Measurements from ENCODE around the gene CLTC.
"Not testable (repeated sequence)": the region's sequence is repeated elsewhere in the genome, so short reads cannot be mapped to it uniquely, and the experiment has no call there.

DNA sequence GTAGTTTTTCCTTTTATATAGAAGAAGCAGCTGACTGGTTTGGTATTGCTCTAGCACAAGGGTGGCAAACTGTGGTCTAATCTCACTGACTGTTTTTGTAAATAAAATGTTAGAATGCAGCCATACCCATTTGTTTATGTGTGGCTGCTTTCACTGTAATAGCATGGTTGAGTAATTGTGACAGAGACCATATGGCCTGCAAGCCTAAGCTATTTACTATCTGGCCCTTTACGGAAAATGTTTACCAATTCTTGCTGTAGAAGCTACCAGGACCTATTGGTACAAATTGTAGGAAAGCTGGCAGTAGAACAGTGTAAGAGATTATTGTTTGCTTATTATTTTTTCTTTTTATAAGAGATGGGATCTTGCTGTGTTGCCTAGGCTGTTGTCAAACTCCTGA lies 35.5 kb upstream of the CLTC start:
- TF ChIP-seq ASH2L (IDR thresholded peaks at IDR 0.05; ENCODE audit: insufficient read length, low read depth, low read length); TCF7 (IDR thresholded peaks at IDR 0.05; ENCODE audit: low read depth); ZNF317 (CRISPR knock-in tag; IDR thresholded peaks at IDR 0.05); POLR2A (IDR thresholded peaks at IDR 0.05; ENCODE audit: insufficient read depth in 1 of 2, low read depth in 2 of 2, low read length in 2 of 2); ZNF737 (CRISPR knock-in tag; IDR thresholded peaks at IDR 0.05; ENCODE audit: borderline replicate concordance); IRX3 (CRISPR knock-in tag; IDR thresholded peaks at IDR 0.05; ENCODE audit: borderline replicate concordance, low read depth); BHLHE40 (IDR thresholded peaks at IDR 0.05; ENCODE audit: low read length); HNRNPL (IDR thresholded peaks at IDR 0.05; ENCODE audit: low read depth, low read length); JUND (CRISPR knock-in tag; IDR thresholded peaks at IDR 0.05); RAD21 (CRISPR knock-in tag; IDR thresholded peaks at IDR 0.05): not testable (repeated sequence)
- TF ChIP-seq, protein P1, sequence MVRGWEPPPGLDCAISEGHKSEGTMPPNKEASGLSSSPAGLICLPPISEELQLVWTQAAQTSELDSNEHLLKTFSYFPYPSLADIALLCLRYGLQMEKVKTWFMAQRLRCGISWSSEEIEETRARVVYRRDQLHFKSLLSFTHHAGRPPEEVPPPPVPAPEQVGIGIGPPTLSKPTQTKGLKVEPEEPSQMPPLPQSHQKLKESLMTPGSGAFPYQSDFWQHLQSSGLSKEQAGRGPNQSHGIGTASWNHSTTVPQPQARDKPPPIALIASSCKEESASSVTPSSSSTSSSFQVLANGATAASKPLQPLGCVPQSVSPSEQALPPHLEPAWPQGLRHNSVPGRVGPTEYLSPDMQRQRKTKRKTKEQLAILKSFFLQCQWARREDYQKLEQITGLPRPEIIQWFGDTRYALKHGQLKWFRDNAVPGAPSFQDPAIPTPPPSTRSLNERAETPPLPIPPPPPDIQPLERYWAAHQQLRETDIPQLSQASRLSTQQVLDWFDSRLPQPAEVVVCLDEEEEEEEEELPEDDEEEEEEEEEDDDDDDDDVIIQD (CRISPR knock-in tag; IDR thresholded peaks at IDR 0.05; ENCODE audit: low read depth), result not testable (repeated sequence)
- TF ChIP-seq, protein P2, sequence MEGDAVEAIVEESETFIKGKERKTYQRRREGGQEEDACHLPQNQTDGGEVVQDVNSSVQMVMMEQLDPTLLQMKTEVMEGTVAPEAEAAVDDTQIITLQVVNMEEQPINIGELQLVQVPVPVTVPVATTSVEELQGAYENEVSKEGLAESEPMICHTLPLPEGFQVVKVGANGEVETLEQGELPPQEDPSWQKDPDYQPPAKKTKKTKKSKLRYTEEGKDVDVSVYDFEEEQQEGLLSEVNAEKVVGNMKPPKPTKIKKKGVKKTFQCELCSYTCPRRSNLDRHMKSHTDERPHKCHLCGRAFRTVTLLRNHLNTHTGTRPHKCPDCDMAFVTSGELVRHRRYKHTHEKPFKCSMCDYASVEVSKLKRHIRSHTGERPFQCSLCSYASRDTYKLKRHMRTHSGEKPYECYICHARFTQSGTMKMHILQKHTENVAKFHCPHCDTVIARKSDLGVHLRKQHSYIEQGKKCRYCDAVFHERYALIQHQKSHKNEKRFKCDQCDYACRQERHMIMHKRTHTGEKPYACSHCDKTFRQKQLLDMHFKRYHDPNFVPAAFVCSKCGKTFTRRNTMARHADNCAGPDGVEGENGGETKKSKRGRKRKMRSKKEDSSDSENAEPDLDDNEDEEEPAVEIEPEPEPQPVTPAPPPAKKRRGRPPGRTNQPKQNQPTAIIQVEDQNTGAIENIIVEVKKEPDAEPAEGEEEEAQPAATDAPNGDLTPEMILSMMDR (CRISPR knock-in tag; IDR thresholded peaks at IDR 0.05), result not testable (repeated sequence)
